GM18951 (cell line): ENCODE measurements around the gene LRFN2.

Experiments
- POLR2A ChIP-seq: IDR thresholded peaks from 4 replicates; pipeline ENCODE4 v1.6.1; 2011; ENCODE audit warnings: mild to moderate bottlenecking; ENCODE audit not compliant: insufficient read length, insufficient read depth; ENCODE audit errors: extremely low read depth
- in situ Hi-C: fragments of 300-500 bp; cut with MboI; formaldehyde crosslinking; loops from one replicate; pipeline ENCODE4 v1.12.0; 2022; ENCODE audit warnings: low sequenced_read_pairs, mixed read lengths, inconsistent platforms; ENCODE audit not compliant: unreplicated experiment

The LRFN2 gene

GRCh38 chr6:40550202-40551101 is 36.7 kb downstream of the LRFN2 start:
- no peak for TF ChIP-seq POLR2A
- in situ Hi-C loops: no loop called here

GRCh38 chr6:40545954-40546353 is 41.2 kb downstream of the LRFN2 start:
- in situ Hi-C loops: no loop called here
- no peak for TF ChIP-seq POLR2A

- no peak for TF ChIP-seq POLR2A
- in situ Hi-C loops: no loop called here
Measured at GRCh38 chr6:40543776-40544175, 43.4 kb downstream of the LRFN2 start.

DNA sequence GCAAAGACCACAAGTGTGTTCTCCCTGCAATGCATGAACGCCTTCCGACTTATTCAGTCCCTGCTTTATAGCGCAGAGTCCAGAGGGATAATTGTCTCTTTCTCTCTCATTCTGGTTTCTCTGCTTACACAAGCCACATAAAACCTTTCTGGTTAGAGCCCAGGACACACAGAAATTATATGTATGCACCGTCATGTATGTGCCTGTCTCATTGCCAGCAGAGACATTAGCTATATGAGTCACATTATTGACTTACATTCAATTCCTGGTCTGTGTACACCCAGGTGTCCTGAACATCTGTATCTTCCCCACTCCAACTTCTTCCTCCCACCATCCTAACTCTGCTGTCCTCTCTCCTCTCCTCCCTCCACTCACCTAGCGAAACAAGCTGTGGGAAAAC is 44.0 kb downstream of the LRFN2 start:
- no peak for TF ChIP-seq POLR2A
- in situ Hi-C loops: no loop called here

- in situ Hi-C loops: no loop called here
- TF ChIP-seq POLR2A: no peak
Measured at GRCh38 chr6:40542175-40542764, 44.9 kb downstream of the LRFN2 start.

DNA sequence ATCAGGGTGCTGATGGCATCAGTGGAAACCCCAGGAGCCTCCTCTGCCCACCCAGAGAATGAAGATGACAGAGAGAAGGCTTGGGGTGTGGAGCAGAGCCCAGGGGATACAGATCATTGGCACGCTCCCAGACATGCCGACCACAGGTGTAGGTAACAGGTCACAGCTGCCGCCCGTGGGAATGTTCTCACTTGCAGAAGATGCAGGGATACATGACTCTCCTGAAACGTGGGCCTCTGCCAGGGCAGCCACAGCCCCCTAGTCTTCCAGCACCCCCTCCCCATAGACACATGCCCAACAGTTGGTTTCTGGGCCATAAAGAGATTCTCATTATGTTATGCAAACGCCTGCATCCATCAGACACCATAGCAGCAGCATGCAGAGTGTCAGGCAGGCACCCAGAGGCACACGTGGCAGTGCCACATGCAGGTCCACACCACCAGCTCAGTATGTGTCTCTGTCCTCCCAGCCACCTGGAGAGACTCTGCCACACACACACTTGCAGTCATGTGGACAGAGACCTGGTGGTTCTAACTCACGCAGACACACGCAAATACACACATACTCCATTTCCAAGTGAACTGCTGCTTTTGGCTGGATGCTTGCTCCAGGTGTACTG is 45.5 kb downstream of the LRFN2 start:
- in situ Hi-C loops: no loop called here
- TF ChIP-seq POLR2A: no peak

- no peak for TF ChIP-seq POLR2A
- in situ Hi-C loops: no loop called here
Measured at GRCh38 chr6:40540790-40541189, 46.4 kb downstream of the LRFN2 start.

DNA sequence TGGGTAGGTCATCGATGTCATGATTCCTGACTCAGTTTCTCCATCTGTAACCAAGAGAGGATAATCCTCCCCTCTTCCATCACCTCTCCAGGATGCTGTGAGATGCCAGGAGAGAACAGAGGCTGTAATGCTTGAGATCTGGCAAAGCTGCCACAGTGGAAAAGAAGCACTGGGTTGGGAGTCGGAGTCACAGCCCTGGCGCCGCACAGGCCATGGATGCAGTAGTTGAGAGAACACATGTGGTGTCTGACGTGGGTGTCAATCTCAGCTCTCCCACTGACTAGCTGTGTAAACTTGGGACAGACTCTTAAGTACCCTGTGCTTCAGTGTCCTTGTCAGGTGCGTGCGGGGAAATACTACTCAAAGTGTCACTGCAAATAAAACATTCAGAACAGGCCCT is 47.3 kb downstream of the LRFN2 start:
- TF ChIP-seq POLR2A: no peak
- in situ Hi-C loops: no loop called here

DNA sequence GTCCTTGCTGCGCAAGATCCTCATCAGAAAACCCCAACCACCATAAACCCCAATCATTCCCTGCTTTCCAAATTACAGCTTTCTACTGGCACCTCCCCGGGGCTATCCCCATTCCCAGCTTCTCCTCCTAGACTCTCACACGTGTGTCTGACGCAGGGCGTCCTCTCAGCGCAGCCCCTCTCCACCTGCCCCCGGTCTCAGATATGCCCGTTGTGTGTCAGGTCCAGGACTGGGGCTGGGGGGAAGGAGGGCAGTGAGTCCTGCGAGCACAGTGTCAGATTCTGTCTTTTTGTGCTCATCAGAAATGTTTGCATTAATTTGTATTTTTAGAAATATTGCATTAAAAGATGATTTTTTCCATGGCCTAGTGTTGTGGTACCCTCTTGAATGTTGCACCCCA is 48.6 kb downstream of the LRFN2 start:
- in situ Hi-C loops: no loop called here
- no peak for TF ChIP-seq POLR2A

DNA sequence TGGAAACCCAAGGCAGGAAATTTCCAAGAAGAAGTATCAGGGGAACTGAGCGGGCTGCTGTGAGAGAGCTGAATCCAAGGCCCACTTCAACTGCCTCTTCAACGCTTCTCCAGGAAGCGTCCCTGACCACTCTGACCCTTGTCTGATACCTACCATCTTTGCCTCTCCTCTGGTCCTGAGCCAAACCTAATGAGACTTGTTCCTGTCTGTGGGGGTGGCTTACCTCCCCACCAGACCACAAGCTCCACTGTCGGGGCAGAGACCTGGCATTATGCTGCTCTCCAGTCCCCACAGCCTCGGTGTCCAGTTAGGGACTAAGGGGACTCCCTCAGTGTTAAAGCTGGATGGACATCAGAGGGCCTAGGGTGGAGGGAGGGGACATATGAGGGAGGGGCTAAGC is 49.7 kb downstream of the LRFN2 start:
- in situ Hi-C loops: no loop called here
- TF ChIP-seq POLR2A: no peak

GRCh38 chr6:40536442-40536841 is 50.7 kb downstream of the LRFN2 start:
- in situ Hi-C loops: no loop called here
- TF ChIP-seq POLR2A: no peak

DNA sequence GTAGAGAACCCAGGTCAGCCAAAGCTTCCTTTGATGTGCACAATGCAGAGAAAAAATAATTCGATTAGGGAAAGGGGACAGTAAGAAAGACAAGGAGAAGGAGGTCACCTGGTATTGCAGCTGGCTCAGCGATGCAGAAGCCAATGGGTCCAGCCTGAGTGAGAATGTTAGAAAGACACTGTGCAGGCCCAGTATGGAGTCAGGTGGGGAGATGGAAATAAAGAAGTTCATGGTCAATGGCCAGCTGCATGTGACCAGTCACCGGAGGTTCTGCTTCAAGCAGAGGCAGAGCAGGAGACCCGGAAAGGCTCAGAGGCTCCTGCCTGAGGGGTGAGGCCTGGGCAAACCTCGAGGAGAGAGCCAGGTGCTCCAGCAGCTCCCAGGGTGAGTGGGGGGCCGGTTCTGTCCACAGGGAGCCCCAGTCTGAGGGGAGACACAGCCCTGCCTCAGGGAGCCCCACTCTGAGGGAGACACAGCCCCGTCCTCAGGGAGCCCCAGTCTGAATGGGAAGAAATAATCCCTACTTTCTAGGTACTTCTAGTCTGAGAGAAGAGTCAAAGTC is 51.3 kb downstream of the LRFN2 start:
- in situ Hi-C loops: no loop called here
- TF ChIP-seq POLR2A: no peak

DNA sequence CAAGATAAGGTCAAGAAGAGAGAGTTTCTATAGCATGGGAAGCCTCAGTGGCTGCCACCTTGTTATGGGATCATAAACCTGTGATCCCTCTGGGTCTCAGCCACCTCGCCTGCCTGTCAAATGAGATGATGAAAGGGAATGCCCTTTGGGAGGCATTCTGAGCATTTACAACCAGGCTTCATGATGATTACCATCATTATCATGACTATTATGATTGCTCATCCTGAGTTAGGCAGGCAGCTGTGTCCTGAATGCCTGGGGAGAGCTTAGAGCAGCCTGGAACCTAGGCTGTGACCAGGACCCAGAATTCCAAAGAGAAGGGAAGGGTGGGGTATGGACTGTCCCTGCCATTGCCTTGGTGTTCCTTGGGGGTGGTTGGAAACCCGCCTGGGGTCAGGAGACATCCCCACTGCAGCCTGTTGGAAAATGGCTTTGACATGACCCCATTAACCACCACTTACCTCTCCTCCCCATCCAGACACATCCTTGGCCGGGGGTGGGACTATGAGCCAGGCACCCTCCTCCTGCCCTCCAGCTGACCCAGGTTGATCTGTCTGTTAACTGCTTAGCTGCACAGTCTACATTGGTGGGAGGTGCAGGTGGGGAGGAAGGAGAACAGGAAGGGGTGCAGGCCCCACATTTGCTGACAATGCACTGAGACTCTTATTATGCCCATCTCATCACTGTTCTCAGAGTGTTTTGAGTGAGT is 51.9 kb downstream of the LRFN2 start:
- in situ Hi-C loops: no loop called here

GRCh38 chr6:40532349-40533000 is 54.7 kb downstream of the LRFN2 start:
- in situ Hi-C loops: no loop called here
- TF ChIP-seq POLR2A: no peak

More for the DNA sequence above, 51.9 kb downstream of the LRFN2 start:
- TF ChIP-seq POLR2A: no peak
